ENCODE data around the gene CASQ1.

CASQ1 gene

GRCh38 chr1:160210561-160210960 is 20.2 kb downstream of the CASQ1 start:
- no peak for DNase-seq (ENCODE audit: extremely low spot score)

GRCh38 chr1:160211046-160211790 is 20.8 kb downstream of the CASQ1 start:
- CTCF ChIA-PET: interaction anchor here (0.9 kb wide), 1 partner anchor 41 kb away, joined by 3 read pairs; no protein-coding TSS in a partner anchor

More at GRCh38 chr1:160210561-160210960, 20.2 kb downstream of the CASQ1 start:
- CTCF ChIA-PET: interaction anchor here (0.9 kb wide), 1 partner anchor 41 kb away, joined by 3 read pairs; no protein-coding TSS in a partner anchor
- no peak for TF ChIP-seq TARDBP (IDR thresholded peaks at IDR 0.05)
- POLR2A ChIA-PET: interaction anchor here (1.0 kb wide), 1 partner anchor 52 kb away, joined by 3 read pairs; the partner anchor contains the start of gene DCAF8

GRCh38 chr1:160214481-160215140 is 24.2 kb downstream of the CASQ1 start:
- CTCF ChIA-PET: interaction anchor here (0.6 kb wide), 1 partner anchor 38 kb away, joined by 3 read pairs; no protein-coding TSS in a partner anchor
- no peak for DNase-seq (ENCODE audit: extremely low spot score)
- no peak for TF ChIP-seq HDGF (IDR thresholded peaks at IDR 0.05; ENCODE audit: borderline replicate concordance)
- TF ChIP-seq SUZ12 (IDR thresholded peaks at IDR 0.05): no peak
- no peak for TF ChIP-seq FOXM1 (IDR thresholded peaks at IDR 0.05; ENCODE audit: borderline replicate concordance)
- TF ChIP-seq BHLHE40 (IDR thresholded peaks at IDR 0.05; ENCODE audit: borderline replicate concordance): no peak
- no peak for TF ChIP-seq SP1 (IDR thresholded peaks at IDR 0.05)
- no peak for TF ChIP-seq LEF1 (IDR thresholded peaks at IDR 0.05; ENCODE audit: borderline replicate concordance)
- TF ChIP-seq FOXA1 (IDR thresholded peaks at IDR 0.05): no peak
- TF ChIP-seq ARNT (IDR thresholded peaks at IDR 0.05): no peak
- no peak for TF ChIP-seq L3MBTL2 (conservative IDR thresholded peaks at IDR 0.05)
- no peak for TF ChIP-seq NFRKB (IDR thresholded peaks at IDR 0.05)
- no peak for TF ChIP-seq FOXK2 (IDR thresholded peaks at IDR 0.05)
- TF ChIP-seq TARDBP (IDR thresholded peaks at IDR 0.05): no peak
- no peak for TF ChIP-seq PKNOX1 (IDR thresholded peaks at IDR 0.05)
- no peak for TF ChIP-seq CTBP1 (IDR thresholded peaks at IDR 0.05; ENCODE audit: borderline replicate concordance)
- TF ChIP-seq ZNF384 (IDR thresholded peaks at IDR 0.05): no peak
- no peak for TF ChIP-seq ELF4 (IDR thresholded peaks at IDR 0.05)
- POLR2A ChIA-PET: no interaction called here

More at GRCh38 chr1:160211046-160211790, 20.8 kb downstream of the CASQ1 start:
- POLR2A ChIA-PET: interaction anchor here (1.0 kb wide), 1 partner anchor 51 kb away, joined by 3 read pairs; the partner anchor contains the start of gene DCAF8
- no peak for DNase-seq (ENCODE audit: extremely low spot score)
- no peak for TF ChIP-seq CTBP1 (IDR thresholded peaks at IDR 0.05; ENCODE audit: borderline replicate concordance)
- no peak for TF ChIP-seq SUZ12 (IDR thresholded peaks at IDR 0.05)
- no peak for TF ChIP-seq NFRKB (IDR thresholded peaks at IDR 0.05)
- no peak for TF ChIP-seq SP1 (IDR thresholded peaks at IDR 0.05)
- TF ChIP-seq ELF4 (IDR thresholded peaks at IDR 0.05): no peak
- no peak for TF ChIP-seq TARDBP (IDR thresholded peaks at IDR 0.05)
- TF ChIP-seq FOXA1 (IDR thresholded peaks at IDR 0.05): no peak
- no peak for TF ChIP-seq BHLHE40 (IDR thresholded peaks at IDR 0.05; ENCODE audit: borderline replicate concordance)
- no peak for TF ChIP-seq FOXM1 (IDR thresholded peaks at IDR 0.05; ENCODE audit: borderline replicate concordance)
- no peak for TF ChIP-seq ZNF384 (IDR thresholded peaks at IDR 0.05)
- no peak for TF ChIP-seq L3MBTL2 (conservative IDR thresholded peaks at IDR 0.05)
- TF ChIP-seq LEF1 (IDR thresholded peaks at IDR 0.05; ENCODE audit: borderline replicate concordance): no peak
- TF ChIP-seq ARNT (IDR thresholded peaks at IDR 0.05): no peak
- no peak for TF ChIP-seq PKNOX1 (IDR thresholded peaks at IDR 0.05)
- TF ChIP-seq FOXK2 (IDR thresholded peaks at IDR 0.05): no peak

GRCh38 chr1:160216301-160216700 is 25.9 kb downstream of the CASQ1 start:
- TF ChIP-seq FOXK2 (IDR thresholded peaks at IDR 0.05) (no peak), ZNF384 (IDR thresholded peaks at IDR 0.05) (no peak), TARDBP (IDR thresholded peaks at IDR 0.05) (no peak), SUZ12 (IDR thresholded peaks at IDR 0.05) (no peak), FOXM1 (IDR thresholded peaks at IDR 0.05; ENCODE audit: borderline replicate concordance) (no peak), CTBP1 (IDR thresholded peaks at IDR 0.05; ENCODE audit: borderline replicate concordance) (no peak), PKNOX1 (IDR thresholded peaks at IDR 0.05) (no peak), ARNT (IDR thresholded peaks at IDR 0.05) (no peak), FOXA1 (IDR thresholded peaks at IDR 0.05) (no peak), SP1 (IDR thresholded peaks at IDR 0.05) (no peak), LEF1 (IDR thresholded peaks at IDR 0.05; ENCODE audit: borderline replicate concordance) (no peak), NFRKB (IDR thresholded peaks at IDR 0.05) (no peak), ELF4 (IDR thresholded peaks at IDR 0.05) (no peak)
- DNase-seq (ENCODE audit: extremely low spot score): no peak
- ChIA-PET POLR2A (no interaction called here), CTCF (no interaction called here)

GRCh38 chr1:160217481-160218051 is 27.2 kb downstream of the CASQ1 start:
- TF ChIP-seq SUZ12 (IDR thresholded peaks at IDR 0.05): no peak
- TF ChIP-seq NFRKB (IDR thresholded peaks at IDR 0.05): no peak
- no peak for TF ChIP-seq L3MBTL2 (conservative IDR thresholded peaks at IDR 0.05)
- no peak for TF ChIP-seq ARNT (IDR thresholded peaks at IDR 0.05)
- CTCF ChIA-PET: no interaction called here
- POLR2A ChIA-PET: no interaction called here
- DNase-seq (ENCODE audit: extremely low spot score): no peak

All from HEK293T (cell line).